Measurements from ENCODE around the gene CHL1. TPM values are rescaled to one million over a fixed set of nuclear protein-coding genes. Genes with fewer than 3 reads are reported as not detected.

The CHL1 gene
- polyA plus RNA-seq, 2 of the 4 experiments (the other 2 are of a cell fraction): 0.05 TPM; not detected in 1

- TF ChIP-seq E2F6 (IDR thresholded peaks at IDR 0.05; ENCODE audit: borderline replicate concordance, low read depth): no peak
- no peak for TF ChIP-seq TP53 (CRISPR knock-in tag; IDR thresholded peaks at IDR 0.05)
- TF ChIP-seq HMGXB4 (CRISPR knock-in tag; IDR thresholded peaks at IDR 0.05; ENCODE audit: borderline replicate concordance): no peak
These were observed 176.7 kb downstream of the CHL1 start (continued) for GRCh38 chr3:373193-373779.

- POLR2A ChIA-PET: no interaction called here
- no peak for DNase-seq (ENCODE audit: low read depth in 1 of 2, low spot score in 1 of 2)
- Histone ChIP-seq H3K4me1 (no peaks in the 10 kb centered on the region), H3K9me3 (no peaks in the 10 kb centered on the region), H3K4me2 (no peak overlapping the region), H3K4me3 (no peak overlapping the region), H3K27ac (no peak overlapping the region)
- ATAC-seq: no peak
- no peak for FAIRE-seq
- TF ChIP-seq MAFK (IDR thresholded peaks at IDR 0.05; ENCODE audit: partially characterized antibody) (no peak), HMGXB4 (CRISPR knock-in tag; IDR thresholded peaks at IDR 0.05; ENCODE audit: borderline replicate concordance) (no peak), NPAS2 (CRISPR knock-in tag; IDR thresholded peaks at IDR 0.05; ENCODE audit: borderline replicate concordance) (no peak), HDAC2 (IDR thresholded peaks at IDR 0.05) (no peak), CEBPB (IDR thresholded peaks at IDR 0.05) (no peak), POLR2A (IDR thresholded peaks at IDR 0.05; ENCODE audit: low read length) (no peak), ZFP36 (IDR thresholded peaks at IDR 0.05; ENCODE audit: borderline replicate concordance, partially characterized antibody) (no peak), USF2 (IDR thresholded peaks at IDR 0.05) (no peak), ELK1 (IDR thresholded peaks at IDR 0.05; ENCODE audit: low read depth, low read length) (no peak), JUN (IDR thresholded peaks at IDR 0.05) (no peak), MAX (IDR thresholded peaks at IDR 0.05) (no peak)
- 0% methylated on average over 1 of the region's 1 CpG for WGBS (ENCODE audit: missing lambda C conversion rate)
- CTCF ChIA-PET: interaction anchor here (1.1 kb wide), 1 partner anchor 20 kb away, joined by 3 read pairs; no protein-coding TSS in a partner anchor
These were observed 177.9 kb downstream of the CHL1 start for GRCh38 chr3:374459-374858.

GRCh38 chr3:377158-377561 is 180.6 kb downstream of the CHL1 start:
- under 1% methylated on average over 3 of the region's 3 CpGs for WGBS (ENCODE audit: missing lambda C conversion rate)
- H3K27ac ChIP-seq: no peak overlapping the region
- TF ChIP-seq SMC3 (IDR thresholded peaks at IDR 0.05) (peak; percentile 64), RAD21 (conservative IDR thresholded peaks at IDR 0.05 in 1 of 2, IDR thresholded peaks at IDR 0.05 in 1 of 2) (peak; percentile 66 to 76), TP53 (CRISPR knock-in tag; IDR thresholded peaks at IDR 0.05) (no peak), RARB (CRISPR knock-in tag; IDR thresholded peaks at IDR 0.05) (no peak), CTCF (IDR thresholded peaks at IDR 0.05) (peak; percentile 62)
- ATAC-seq: peak; percentile 57 to 81; a peak in 4 of 6 replicates
- ChIA-PET CTCF (interaction anchor here (1.2 kb wide), 1 partner anchor 23 kb away, joined by 4 read pairs; no protein-coding TSS in a partner anchor), POLR2A (no interaction called here)
- H3K4me3 ChIP-seq: no peak overlapping the region
- H3K9me3 ChIP-seq: no peaks in the 10 kb centered on the region
- no peaks in the 10 kb centered on the region for H3K4me1 ChIP-seq
- peak; percentile 4 to 50 for DNase-seq (ENCODE audit: low read depth in 1 of 2, low spot score in 1 of 2)
- peak overlapping the region; percentile 52 for H3K4me2 ChIP-seq
- FAIRE-seq: peak; percentile 77

Measured in A549 (cell line).